GM13977 (cell line): Measurements from ENCODE around the gene SNX24.

Experiments
- DNase-seq: peaks from one replicate; pipeline ENCODE4 v3.0.0; 2012; ENCODE audit warnings: low spot score
- in situ Hi-C: fragments of 300-500 bp; cut with MboI; formaldehyde crosslinking; loops from one replicate; pipeline ENCODE4 v1.12.0; 2022; ENCODE audit warnings: low sequenced_read_pairs, low pct_unique_long_range_greater_than_20kb, mixed read lengths, inconsistent platforms; ENCODE audit not compliant: unreplicated experiment
- TF ChIP-seq, protein P1 (sequence below): IDR thresholded peaks from 2 replicates; pipeline ENCODE4 v1.5.1; 2012; ENCODE audit warnings: mild to moderate bottlenecking, control low read depth; ENCODE audit not compliant: insufficient read depth; ENCODE audit errors: extremely low read depth, missing control alignments

Gene SNX24, protein sequence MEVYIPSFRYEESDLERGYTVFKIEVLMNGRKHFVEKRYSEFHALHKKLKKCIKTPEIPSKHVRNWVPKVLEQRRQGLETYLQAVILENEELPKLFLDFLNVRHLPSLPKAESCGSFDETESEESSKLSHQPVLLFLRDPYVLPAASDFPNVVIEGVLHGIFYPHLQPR

DNA sequence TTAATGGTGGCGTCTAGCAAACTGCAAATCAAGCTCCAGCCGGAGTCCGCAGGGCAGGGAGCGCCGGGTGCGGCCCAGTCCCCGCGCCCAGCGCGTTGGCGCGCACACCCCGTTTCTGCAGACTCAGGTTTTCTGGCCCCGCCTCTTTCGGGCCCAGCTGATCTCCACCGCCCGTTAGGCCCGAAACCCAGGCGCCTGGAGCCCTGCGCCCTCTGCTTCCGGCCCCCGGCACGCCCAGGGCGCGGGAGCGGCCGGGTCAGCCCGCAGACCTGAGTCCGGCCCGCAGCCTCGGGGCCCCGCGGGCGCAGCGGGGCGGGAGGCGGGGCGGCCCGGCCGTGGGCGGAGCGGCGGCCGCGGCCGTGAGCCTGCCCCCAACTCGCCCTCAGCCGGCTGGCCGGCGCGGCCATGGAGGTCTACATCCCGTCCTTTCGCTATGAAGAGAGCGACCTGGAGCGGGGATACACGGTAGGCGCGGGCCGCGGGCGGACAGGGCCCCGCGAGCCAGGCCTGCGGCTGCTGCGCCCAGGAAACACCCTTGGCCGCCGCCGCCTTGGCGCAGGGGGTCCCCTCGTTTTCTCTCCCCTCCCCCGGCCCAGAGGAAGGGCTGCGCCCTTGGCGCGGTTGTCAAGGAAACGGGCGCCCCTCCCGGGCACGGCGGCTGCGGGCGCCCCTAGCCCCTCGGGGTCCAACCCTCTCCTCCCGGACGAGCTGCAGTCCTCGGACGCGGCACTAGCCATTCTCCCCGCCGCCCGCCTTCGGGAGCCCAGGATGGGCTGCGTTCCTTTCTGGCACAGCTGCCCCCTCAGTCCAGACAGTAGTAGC, at the start of gene SNX24:
Gene SNX24, plus strand, starts transcription at position 385 of the 822 bp plus-strand sequence. Its CDS starts 21 bp downstream, at position 406.
- TF ChIP-seq, protein P1, sequence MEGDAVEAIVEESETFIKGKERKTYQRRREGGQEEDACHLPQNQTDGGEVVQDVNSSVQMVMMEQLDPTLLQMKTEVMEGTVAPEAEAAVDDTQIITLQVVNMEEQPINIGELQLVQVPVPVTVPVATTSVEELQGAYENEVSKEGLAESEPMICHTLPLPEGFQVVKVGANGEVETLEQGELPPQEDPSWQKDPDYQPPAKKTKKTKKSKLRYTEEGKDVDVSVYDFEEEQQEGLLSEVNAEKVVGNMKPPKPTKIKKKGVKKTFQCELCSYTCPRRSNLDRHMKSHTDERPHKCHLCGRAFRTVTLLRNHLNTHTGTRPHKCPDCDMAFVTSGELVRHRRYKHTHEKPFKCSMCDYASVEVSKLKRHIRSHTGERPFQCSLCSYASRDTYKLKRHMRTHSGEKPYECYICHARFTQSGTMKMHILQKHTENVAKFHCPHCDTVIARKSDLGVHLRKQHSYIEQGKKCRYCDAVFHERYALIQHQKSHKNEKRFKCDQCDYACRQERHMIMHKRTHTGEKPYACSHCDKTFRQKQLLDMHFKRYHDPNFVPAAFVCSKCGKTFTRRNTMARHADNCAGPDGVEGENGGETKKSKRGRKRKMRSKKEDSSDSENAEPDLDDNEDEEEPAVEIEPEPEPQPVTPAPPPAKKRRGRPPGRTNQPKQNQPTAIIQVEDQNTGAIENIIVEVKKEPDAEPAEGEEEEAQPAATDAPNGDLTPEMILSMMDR, result no peak
- in situ Hi-C loops, result no loop called here
- DNase-seq, result peak; percentile 87

DNA sequence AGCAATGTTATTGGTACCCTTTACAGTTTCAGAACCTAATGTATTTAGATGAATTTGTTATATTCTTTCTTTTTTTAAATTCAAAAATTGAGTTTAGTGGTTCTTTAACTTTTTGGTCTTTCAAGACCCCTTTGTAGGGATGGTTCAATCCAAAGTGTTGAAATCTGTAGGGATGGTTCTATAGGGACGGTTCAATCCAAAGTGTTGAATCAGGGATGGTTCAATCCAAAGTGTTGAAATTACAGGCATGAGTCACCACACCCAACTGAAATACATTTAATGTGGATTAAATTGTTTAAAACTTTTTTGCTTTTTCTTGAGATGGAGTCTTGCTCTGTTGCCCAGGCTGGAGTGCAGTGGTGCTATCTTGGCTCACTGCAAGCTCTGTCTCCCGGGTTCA, 39.9 kb upstream of the SNX24 start:
- in situ Hi-C loops, result no loop called here
- no peak for DNase-seq
- TF ChIP-seq, protein P1, result no peak

DNA sequence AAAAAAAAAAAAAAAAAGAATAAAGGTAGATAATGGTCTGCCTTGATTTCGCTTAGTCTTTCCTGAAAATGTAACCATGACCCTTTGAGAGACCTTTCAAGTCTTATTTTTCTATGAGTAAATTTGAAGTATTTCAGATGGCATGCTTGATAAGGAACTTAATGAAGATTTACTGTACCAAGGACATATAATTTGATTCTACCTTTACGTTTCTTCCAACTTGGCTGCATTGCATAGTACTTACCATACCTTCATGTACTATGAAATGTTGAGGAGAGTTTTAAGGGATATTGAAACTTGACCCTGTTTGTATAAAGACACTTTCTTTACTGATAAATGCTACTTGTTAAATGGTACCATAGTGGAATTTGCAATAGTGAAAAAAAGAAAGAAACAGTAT, 35.0 kb upstream of the SNX24 start:
- in situ Hi-C loops, result no loop called here
- TF ChIP-seq, protein P1, result no peak
- DNase-seq, result no peak

DNA sequence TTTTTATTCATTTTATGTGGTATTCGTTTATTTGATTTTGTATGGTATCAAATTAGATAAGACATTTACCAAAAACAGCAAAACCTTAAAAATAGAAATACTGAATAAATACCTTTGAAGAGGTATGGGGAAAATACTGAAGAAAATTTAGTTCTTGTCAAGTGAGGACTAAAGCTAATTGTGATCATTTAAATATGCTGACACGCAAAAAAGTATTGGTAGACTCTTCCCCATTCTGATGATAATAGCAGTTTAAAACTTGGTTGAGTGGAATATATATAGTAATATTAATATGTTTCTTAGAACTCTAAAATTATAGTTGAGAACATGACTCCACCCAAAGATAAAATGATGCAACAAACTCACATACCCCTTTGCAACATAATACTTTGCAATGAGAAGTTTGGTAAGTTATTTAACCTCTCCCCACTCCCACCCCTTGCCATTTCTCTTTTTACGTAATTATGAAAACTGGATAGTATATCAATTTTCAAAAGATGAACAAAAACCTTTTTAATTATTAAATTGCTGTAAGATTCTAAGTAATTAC, 30.1 kb upstream of the SNX24 start:
- no peak for DNase-seq
- in situ Hi-C loops, result no loop called here
- TF ChIP-seq, protein P1, result no peak

DNA sequence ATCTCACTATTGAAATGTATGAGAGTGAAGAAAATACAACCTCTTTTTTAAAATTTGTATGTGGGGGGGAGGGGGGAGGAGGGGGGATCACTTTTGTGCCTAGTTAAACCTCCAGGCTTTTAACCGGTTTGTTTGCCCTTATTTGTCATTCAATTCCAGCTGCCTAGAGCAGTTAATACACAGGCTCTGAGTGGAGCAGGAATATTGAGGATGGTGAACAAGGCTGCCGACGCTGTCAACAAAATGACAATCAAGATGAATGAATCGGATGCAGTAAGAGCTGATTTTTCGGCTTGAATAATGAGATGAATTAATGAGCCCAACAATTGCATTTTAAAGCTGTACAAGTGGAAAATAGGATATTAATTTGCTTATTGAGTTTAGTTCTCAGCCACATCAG, 28.7 kb upstream of the SNX24 start:
- DNase-seq, result no peak
- TF ChIP-seq, protein P1, result no peak
- in situ Hi-C loops, result no loop called here

DNA sequence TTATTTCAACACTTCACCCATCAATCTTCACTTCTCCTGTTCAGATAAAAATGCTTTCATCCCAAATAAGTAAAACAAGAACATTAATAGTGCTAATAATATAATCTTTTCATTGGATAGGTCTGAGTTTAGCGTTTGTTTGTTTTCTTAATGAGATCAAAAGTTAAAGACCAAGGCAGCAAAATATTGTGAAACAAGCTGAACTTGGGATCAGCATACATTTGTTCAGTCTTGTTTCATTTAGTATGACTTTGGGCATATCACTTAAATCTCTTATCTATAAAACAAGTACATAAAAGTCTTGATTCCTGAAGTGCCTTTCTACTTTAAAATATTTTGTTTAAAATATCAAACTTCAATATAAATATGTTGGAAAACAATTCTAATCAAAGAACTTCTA, 13.4 kb upstream of the SNX24 start:
- TF ChIP-seq, protein P1, result no peak
- no peak for DNase-seq
- in situ Hi-C loops, result no loop called here
